ENCODE results near the gene TBC1D2.

The TBC1D2 gene

DNA sequence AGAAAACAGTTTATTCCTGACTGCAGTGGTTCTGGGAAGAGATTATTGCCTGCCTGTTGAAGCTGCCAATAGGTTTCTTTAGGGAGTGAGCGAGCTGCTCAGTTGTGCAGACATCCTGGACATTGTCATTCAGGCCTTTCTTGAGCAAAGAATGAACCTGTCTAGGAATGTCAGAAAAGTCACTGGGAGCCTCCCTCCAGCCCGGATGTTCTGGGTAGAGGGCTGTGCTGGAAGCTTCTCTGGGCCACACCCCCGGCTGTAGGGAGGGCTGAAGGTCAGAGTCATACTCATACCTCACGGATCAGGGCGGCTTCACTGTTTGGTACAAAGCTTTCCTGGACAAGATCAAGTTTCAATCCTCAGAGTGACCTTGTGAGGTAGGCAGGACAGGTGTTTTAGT, 33.4 kb upstream of the TBC1D2 start:
- no peaks in the 10 kb centered on the region for H3K9me3 ChIP-seq (ENCODE audit: control insufficient read depth, insufficient read depth, low read depth, low read length)
- ChIA-PET POLR2A (interaction anchor here (1.1 kb wide), 1 partner anchor 309 kb away, joined by 3 read pairs; no protein-coding TSS in a partner anchor), CTCF (no interaction called here)
- H3K36me3 ChIP-seq (ENCODE audit: control insufficient read depth in 2 of 2, insufficient read depth in 1 of 2, low read length in 2 of 2), result no peaks in the 10 kb centered on the region
- TF ChIP-seq, protein P1, sequence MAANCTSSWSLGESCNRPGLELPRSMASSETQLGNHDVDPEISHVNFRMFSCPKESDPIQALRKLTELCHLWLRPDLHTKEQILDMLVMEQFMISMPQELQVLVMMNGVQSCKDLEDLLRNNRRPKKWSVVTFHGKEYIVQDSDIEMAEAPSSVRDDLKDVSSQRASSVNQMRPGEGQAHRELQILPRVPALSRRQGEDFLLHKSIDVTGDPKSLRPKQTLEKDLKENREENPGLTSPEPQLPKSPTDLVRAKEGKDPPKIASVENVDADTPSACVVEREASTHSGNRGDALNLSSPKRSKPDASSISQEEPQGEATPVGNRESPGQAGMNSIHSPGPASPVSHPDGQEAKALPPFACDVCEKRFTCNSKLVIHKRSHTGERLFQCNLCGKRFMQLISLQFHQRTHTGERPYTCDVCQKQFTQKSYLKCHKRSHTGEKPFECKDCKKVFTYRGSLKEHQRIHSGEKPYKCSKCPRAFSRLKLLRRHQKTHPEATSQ (tag by site-specific recombination; IDR thresholded peaks at IDR 0.05), result no peak
- TF ChIP-seq ZNF561 (tag by site-specific recombination; IDR thresholded peaks at IDR 0.05; ENCODE audit: borderline replicate concordance) (no peak), ZBTB17 (tag by site-specific recombination; IDR thresholded peaks at IDR 0.05) (no peak)
- H3K27ac ChIP-seq (ENCODE audit: extremely low read depth, low read depth, low read length), result no peak overlapping the region
- no peaks in the 10 kb centered on the region for H3K4me1 ChIP-seq (ENCODE audit: control insufficient read depth, insufficient read depth, low read length)
- H3K4me3 ChIP-seq (ENCODE audit: low read depth, low read length), result no peak overlapping the region

DNA sequence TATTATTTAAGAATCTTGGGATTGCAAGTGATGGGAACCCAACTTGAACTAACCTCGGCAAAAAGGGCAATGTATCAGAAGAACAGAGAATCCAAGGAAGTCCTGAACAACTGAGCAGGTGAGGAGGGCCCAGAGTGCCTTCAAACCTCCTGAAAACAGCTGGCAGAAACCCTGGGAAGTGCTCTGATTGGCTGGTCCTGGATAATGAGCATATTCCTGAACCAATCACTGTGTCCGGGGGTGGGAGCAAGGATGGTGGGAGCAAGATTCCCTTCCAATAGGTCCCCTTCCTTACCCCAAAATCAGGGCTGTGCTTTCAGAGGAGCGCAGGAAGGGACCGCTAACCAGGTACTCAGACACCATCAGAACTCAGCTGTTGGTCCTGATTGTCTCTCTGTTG, 31.9 kb upstream of the TBC1D2 start:
- TF ChIP-seq ZNF558 (tag by site-specific recombination; IDR thresholded peaks at IDR 0.05) (no peak), ZNF670 (tag by site-specific recombination; IDR thresholded peaks at IDR 0.05; ENCODE audit: low read depth) (no peak), OSR2 (tag by site-specific recombination; IDR thresholded peaks at IDR 0.05) (no peak), REPIN1 (tag by site-specific recombination; IDR thresholded peaks at IDR 0.05; ENCODE audit: low read depth) (no peak), ZEB2 (tag by site-specific recombination; IDR thresholded peaks at IDR 0.05) (no peak), ZNF121 (tag by site-specific recombination; IDR thresholded peaks at IDR 0.05) (no peak)
- TF ChIP-seq, protein P2, sequence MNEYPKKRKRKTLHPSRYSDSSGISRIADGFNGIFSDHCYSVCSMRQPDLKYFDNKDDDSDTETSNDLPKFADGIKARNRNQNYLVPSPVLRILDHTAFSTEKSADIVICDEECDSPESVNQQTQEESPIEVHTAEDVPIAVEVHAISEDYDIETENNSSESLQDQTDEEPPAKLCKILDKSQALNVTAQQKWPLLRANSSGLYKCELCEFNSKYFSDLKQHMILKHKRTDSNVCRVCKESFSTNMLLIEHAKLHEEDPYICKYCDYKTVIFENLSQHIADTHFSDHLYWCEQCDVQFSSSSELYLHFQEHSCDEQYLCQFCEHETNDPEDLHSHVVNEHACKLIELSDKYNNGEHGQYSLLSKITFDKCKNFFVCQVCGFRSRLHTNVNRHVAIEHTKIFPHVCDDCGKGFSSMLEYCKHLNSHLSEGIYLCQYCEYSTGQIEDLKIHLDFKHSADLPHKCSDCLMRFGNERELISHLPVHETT (tag by site-specific recombination; IDR thresholded peaks at IDR 0.05), result no peak
- TF ChIP-seq, protein P3, sequence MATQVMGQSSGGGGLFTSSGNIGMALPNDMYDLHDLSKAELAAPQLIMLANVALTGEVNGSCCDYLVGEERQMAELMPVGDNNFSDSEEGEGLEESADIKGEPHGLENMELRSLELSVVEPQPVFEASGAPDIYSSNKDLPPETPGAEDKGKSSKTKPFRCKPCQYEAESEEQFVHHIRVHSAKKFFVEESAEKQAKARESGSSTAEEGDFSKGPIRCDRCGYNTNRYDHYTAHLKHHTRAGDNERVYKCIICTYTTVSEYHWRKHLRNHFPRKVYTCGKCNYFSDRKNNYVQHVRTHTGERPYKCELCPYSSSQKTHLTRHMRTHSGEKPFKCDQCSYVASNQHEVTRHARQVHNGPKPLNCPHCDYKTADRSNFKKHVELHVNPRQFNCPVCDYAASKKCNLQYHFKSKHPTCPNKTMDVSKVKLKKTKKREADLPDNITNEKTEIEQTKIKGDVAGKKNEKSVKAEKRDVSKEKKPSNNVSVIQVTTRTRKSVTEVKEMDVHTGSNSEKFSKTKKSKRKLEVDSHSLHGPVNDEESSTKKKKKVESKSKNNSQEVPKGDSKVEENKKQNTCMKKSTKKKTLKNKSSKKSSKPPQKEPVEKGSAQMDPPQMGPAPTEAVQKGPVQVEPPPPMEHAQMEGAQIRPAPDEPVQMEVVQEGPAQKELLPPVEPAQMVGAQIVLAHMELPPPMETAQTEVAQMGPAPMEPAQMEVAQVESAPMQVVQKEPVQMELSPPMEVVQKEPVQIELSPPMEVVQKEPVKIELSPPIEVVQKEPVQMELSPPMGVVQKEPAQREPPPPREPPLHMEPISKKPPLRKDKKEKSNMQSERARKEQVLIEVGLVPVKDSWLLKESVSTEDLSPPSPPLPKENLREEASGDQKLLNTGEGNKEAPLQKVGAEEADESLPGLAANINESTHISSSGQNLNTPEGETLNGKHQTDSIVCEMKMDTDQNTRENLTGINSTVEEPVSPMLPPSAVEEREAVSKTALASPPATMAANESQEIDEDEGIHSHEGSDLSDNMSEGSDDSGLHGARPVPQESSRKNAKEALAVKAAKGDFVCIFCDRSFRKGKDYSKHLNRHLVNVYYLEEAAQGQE (tag by site-specific recombination; IDR thresholded peaks at IDR 0.05), result no peak
- POLR2A ChIA-PET, result no interaction called here
- H3K36me3 ChIP-seq (ENCODE audit: control insufficient read depth in 2 of 2, insufficient read depth in 1 of 2, low read length in 2 of 2), result no peaks in the 10 kb centered on the region
- no peaks in the 10 kb centered on the region for H3K9me3 ChIP-seq (ENCODE audit: control insufficient read depth, insufficient read depth, low read depth, low read length)
- H3K4me3 ChIP-seq (ENCODE audit: low read depth, low read length), result no peak overlapping the region
- no peaks in the 10 kb centered on the region for H3K4me1 ChIP-seq (ENCODE audit: control insufficient read depth, insufficient read depth, low read length)
- CTCF ChIA-PET, result interaction anchor here (0.6 to 0.7 kb wide), 3 partner anchors 12 to 1527 kb away, joined by 3 read pairs; no protein-coding TSS in a partner anchor
- H3K27ac ChIP-seq (ENCODE audit: extremely low read depth, low read depth, low read length), result no peak overlapping the region

DNA sequence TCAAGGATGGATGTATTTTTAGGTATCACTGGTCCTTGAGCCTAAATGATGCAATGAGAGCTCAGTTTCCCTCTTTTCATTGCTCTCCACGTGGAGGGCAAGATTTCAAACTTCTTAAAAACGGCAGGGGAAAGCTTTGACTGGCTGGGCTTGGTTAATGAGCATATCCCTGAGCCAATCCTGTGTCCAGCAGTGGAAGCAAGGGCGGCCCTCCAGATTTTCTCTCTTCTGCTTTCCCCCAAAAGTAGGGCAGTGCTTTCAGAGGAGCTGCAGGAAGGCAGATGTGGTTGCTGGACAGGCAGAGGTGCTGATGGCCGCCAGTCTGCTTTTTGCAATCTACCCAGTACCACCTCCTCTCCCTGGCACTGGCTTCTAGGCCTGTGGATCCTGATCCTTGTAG, 30.0 kb upstream of the TBC1D2 start:
- no peak overlapping the region for H3K27ac ChIP-seq (ENCODE audit: extremely low read depth, low read depth, low read length)
- H3K4me3 ChIP-seq (ENCODE audit: low read depth, low read length), result no peak overlapping the region
- POLR2A ChIA-PET, result no interaction called here
- no peaks in the 10 kb centered on the region for H3K36me3 ChIP-seq (ENCODE audit: control insufficient read depth in 2 of 2, insufficient read depth in 1 of 2, low read length in 2 of 2)
- H3K9me3 ChIP-seq (ENCODE audit: control insufficient read depth, insufficient read depth, low read depth, low read length), result no peaks in the 10 kb centered on the region
- H3K4me1 ChIP-seq (ENCODE audit: control insufficient read depth, insufficient read depth, low read length), result no peaks in the 10 kb centered on the region
- CTCF ChIA-PET, result interaction anchor here (0.5 to 0.7 kb wide), 2 partner anchors 164 to 1786 kb away, joined by 3 read pairs; no protein-coding TSS in a partner anchor
- TF ChIP-seq ZBTB21 (tag by site-specific recombination; IDR thresholded peaks at IDR 0.05) (no peak), HOXD13 (CRISPR knock-in tag; IDR thresholded peaks at IDR 0.05; ENCODE audit: borderline replicate concordance) (no peak), ZNF16 (tag by site-specific recombination; IDR thresholded peaks at IDR 0.05; ENCODE audit: low read depth) (no peak), ZNF433 (tag by site-specific recombination; IDR thresholded peaks at IDR 0.05; ENCODE audit: low read depth) (no peak), KLF8 (tag by site-specific recombination; IDR thresholded peaks at IDR 0.05) (no peak), SCRT1 (tag by site-specific recombination; IDR thresholded peaks at IDR 0.05; ENCODE audit: borderline replicate concordance) (no peak), ZNF830 (tag by site-specific recombination; IDR thresholded peaks at IDR 0.05; ENCODE audit: low read depth) (no peak), ZNF248 (tag by site-specific recombination; IDR thresholded peaks at IDR 0.05) (no peak), ZNF510 (tag by site-specific recombination; IDR thresholded peaks at IDR 0.05; ENCODE audit: insufficient replicate concordance) (no peak), ZNF596 (tag by site-specific recombination; IDR thresholded peaks at IDR 0.05) (no peak), BCL11B (tag by site-specific recombination; IDR thresholded peaks at IDR 0.05; ENCODE audit: low read depth) (no peak)
- TF ChIP-seq, protein P4, sequence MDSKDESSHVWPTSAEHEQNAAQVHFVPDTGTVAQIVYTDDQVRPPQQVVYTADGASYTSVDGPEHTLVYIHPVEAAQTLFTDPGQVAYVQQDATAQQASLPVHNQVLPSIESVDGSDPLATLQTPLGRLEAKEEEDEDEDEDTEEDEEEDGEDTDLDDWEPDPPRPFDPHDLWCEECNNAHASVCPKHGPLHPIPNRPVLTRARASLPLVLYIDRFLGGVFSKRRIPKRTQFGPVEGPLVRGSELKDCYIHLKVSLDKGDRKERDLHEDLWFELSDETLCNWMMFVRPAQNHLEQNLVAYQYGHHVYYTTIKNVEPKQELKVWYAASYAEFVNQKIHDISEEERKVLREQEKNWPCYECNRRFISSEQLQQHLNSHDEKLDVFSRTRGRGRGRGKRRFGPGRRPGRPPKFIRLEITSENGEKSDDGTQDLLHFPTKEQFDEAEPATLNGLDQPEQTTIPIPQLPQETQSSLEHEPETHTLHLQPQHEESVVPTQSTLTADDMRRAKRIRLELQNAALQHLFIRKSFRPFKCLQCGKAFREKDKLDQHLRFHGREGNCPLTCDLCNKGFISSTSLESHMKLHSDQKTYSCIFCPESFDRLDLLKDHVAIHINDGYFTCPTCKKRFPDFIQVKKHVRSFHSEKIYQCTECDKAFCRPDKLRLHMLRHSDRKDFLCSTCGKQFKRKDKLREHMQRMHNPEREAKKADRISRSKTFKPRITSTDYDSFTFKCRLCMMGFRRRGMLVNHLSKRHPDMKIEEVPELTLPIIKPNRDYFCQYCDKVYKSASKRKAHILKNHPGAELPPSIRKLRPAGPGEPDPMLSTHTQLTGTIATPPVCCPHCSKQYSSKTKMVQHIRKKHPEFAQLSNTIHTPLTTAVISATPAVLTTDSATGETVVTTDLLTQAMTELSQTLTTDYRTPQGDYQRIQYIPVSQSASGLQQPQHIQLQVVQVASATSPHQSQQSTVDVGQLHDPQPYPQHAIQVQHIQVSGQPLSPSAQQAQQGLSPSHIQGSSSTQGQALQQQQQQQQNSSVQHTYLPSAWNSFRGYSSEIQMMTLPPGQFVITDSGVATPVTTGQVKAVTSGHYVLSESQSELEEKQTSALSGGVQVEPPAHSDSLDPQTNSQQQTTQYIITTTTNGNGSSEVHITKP (tag by site-specific recombination; IDR thresholded peaks at IDR 0.05), result no peak
